ACC112 (cell line): Measurements from ENCODE around the gene OSBPL5.

Experiments used
- H2AFZ ChIP-seq: fragments of 200-600 bp; sonication (generic); one replicate; pipeline ENCODE4 v1.6.0; 2017; ENCODE audit warnings: antibody characterized with exemption, low read length; ENCODE audit not compliant: unreplicated experiment
- H3K27ac ChIP-seq: fragments of 200-600 bp; sonication (generic); 2 replicates; pipeline ENCODE4 v1.5.1; 2014; ENCODE audit warnings: low read depth, mild to moderate bottlenecking, antibody characterized with exemption, low read length, moderate library complexity
- H3K27me3 ChIP-seq: fragments of 200-600 bp; sonication (generic); 2 replicates; pipeline ENCODE4 v1.6.1; 2014; ENCODE audit warnings: mild to moderate bottlenecking, antibody characterized with exemption, low read length, moderate library complexity, mixed read lengths; ENCODE audit not compliant: insufficient read depth
- H3K36me3 ChIP-seq: fragments of 200-600 bp; sonication (generic); 2 replicates; pipeline ENCODE4 v1.6.1; 2016; ENCODE audit warnings: mild to moderate bottlenecking, antibody characterized with exemption, low read length, moderate library complexity, mixed read lengths; ENCODE audit not compliant: insufficient read depth
- H3K4me1 ChIP-seq: fragments of 200-600 bp; sonication (generic); one replicate; pipeline ENCODE4 v1.6.1; 2016; ENCODE audit warnings: low read length, mixed read lengths; ENCODE audit not compliant: insufficient read depth, unreplicated experiment, control insufficient read depth
- H3K4me3 ChIP-seq: fragments of 200-600 bp; sonication (generic); 2 replicates; pipeline ENCODE4 v1.5.1; 2014; ENCODE audit warnings: mild to moderate bottlenecking, low read depth, low read length
- H3K79me2 ChIP-seq: fragments of 200-600 bp; sonication (generic); one replicate; pipeline ENCODE4 v1.6.0; 2016; ENCODE audit warnings: low read length; ENCODE audit not compliant: control insufficient read depth, unreplicated experiment, insufficient read depth

OSBPL5 gene

GRCh38 chr11:3197044-3197695 lies 32.1 kb upstream of the OSBPL5 start:
- Histone ChIP-seq H3K36me3 (no peaks in the 10 kb centered on the region), H3K79me2 (no peaks in the 10 kb centered on the region), H3K27me3 (peaks cover 24% of the 10 kb centered on the region), H3K4me3 (no peak overlapping the region), H2AFZ (no peak overlapping the region), H3K4me1 (no peaks in the 10 kb centered on the region), H3K27ac (no peak overlapping the region)

- Histone ChIP-seq H3K27ac (no peak overlapping the region), H2AFZ (no peak overlapping the region), H3K4me1 (no peaks in the 10 kb centered on the region), H3K79me2 (no peaks in the 10 kb centered on the region), H3K4me3 (no peak overlapping the region), H3K36me3 (no peaks in the 10 kb centered on the region), H3K27me3 (peaks cover 17% of the 10 kb centered on the region)
Observed at GRCh38 chr11:3196161-3197043, 31.3 kb upstream of the OSBPL5 start.

GRCh38 chr11:3195251-3196160 lies 30.4 kb upstream of the OSBPL5 start:
- Histone ChIP-seq H3K27ac (no peak overlapping the region), H3K4me1 (no peaks in the 10 kb centered on the region), H3K79me2 (no peaks in the 10 kb centered on the region)

GRCh38 chr11:3194016-3194816 lies 29.1 kb upstream of the OSBPL5 start:
- Histone ChIP-seq H3K27me3 (no peaks in the 10 kb centered on the region; the same call in 1 of the 2 replicates), H3K4me3 (no peak overlapping the region), H3K4me1 (no peaks in the 10 kb centered on the region), H2AFZ (no peak overlapping the region), H3K79me2 (no peaks in the 10 kb centered on the region), H3K27ac (no peak overlapping the region), H3K36me3 (no peaks in the 10 kb centered on the region)

More at GRCh38 chr11:3195251-3196160, 30.4 kb upstream of the OSBPL5 start:
- Histone ChIP-seq H2AFZ (no peak overlapping the region), H3K27me3 (peaks cover 8% of the 10 kb centered on the region), H3K4me3 (no peak overlapping the region), H3K36me3 (no peaks in the 10 kb centered on the region)

- H3K27me3 ChIP-seq, result no peaks in the 10 kb centered on the region; the same call in 1 of the 2 replicates
- H3K36me3 ChIP-seq, result no peaks in the 10 kb centered on the region
- no peaks in the 10 kb centered on the region for H3K79me2 ChIP-seq
- H3K27ac ChIP-seq, result no peak overlapping the region
- no peak overlapping the region for H3K4me3 ChIP-seq
- H2AFZ ChIP-seq, result no peak overlapping the region
- H3K4me1 ChIP-seq, result no peaks in the 10 kb centered on the region
Observed at GRCh38 chr11:3193373-3194015, 28.4 kb upstream of the OSBPL5 start.

GRCh38 chr11:3192511-3193372 lies 27.6 kb upstream of the OSBPL5 start:
- Histone ChIP-seq H3K27ac (no peak overlapping the region), H3K79me2 (no peaks in the 10 kb centered on the region), H3K27me3 (peaks cover 4% of the 10 kb centered on the region; the same call in 1 of the 2 replicates), H3K36me3 (no peaks in the 10 kb centered on the region), H3K4me1 (no peaks in the 10 kb centered on the region), H2AFZ (no peak overlapping the region), H3K4me3 (no peak overlapping the region)

GRCh38 chr11:3191586-3192324 lies 26.6 kb upstream of the OSBPL5 start:
- Histone ChIP-seq H2AFZ (no peak overlapping the region), H3K4me1 (no peaks in the 10 kb centered on the region), H3K4me3 (no peak overlapping the region), H3K79me2 (no peaks in the 10 kb centered on the region), H3K27me3 (peaks cover 14% of the 10 kb centered on the region), H3K27ac (no peak overlapping the region), H3K36me3 (no peaks in the 10 kb centered on the region)

- no peaks in the 10 kb centered on the region for H3K36me3 ChIP-seq
- no peak overlapping the region for H3K4me3 ChIP-seq
- H2AFZ ChIP-seq, result no peak overlapping the region
- H3K4me1 ChIP-seq, result no peaks in the 10 kb centered on the region
- H3K79me2 ChIP-seq, result no peaks in the 10 kb centered on the region
- no peak overlapping the region for H3K27ac ChIP-seq
- peaks cover 17% of the 10 kb centered on the region for H3K27me3 ChIP-seq
Observed at GRCh38 chr11:3190600-3190999, 25.5 kb upstream of the OSBPL5 start.
